SK-N-SH treated with all-trans-retinoic acid at 6 μM for 48 hours (cell line): ENCODE results near the gene SYT12.

Experiments
- ATAC-seq: fragments of 200-7000 bp; cut with Tn5 transposase; 3 replicates; pipeline ENCODE4 v1.9.1; 2020; ENCODE audit warnings: mild to moderate bottlenecking, moderate library complexity
- ARNTL ChIP-seq: fragments of 450-650 bp; formaldehyde crosslinking; IDR thresholded peaks from 2 replicates; pipeline ENCODE4 v1.5.0; 2020; ENCODE audit warnings: low read depth, mild to moderate bottlenecking, moderate library complexity, borderline replicate concordance
- BACH2 ChIP-seq: fragments of 250-450 bp; sonication (Bioruptor Pico); IDR thresholded peaks from 2 replicates; pipeline ENCODE4 v1.9.0; 2021; ENCODE audit warnings: mild to moderate bottlenecking, borderline replicate concordance
- CREB5 ChIP-seq: fragments of 250-450 bp; sonication (Bioruptor Pico); IDR thresholded peaks from 2 replicates; pipeline ENCODE4 v1.5.1; 2020; ENCODE audit warnings: low read depth, mild to moderate bottlenecking, moderate library complexity
- CSDC2 ChIP-seq: fragments of 250-450 bp; sonication (Bioruptor Pico); IDR thresholded peaks from 2 replicates; pipeline ENCODE4 v1.5.0; 2020; ENCODE audit warnings: mild to moderate bottlenecking, moderate library complexity
- CSRNP3 ChIP-seq: fragments of 250-450 bp; sonication (Bioruptor Pico); IDR thresholded peaks from 2 replicates; pipeline ENCODE4 v1.5.1; 2021; ENCODE audit warnings: mild to moderate bottlenecking, moderate library complexity
- ESRRG ChIP-seq: fragments of 250-450 bp; sonication (Bioruptor Pico); IDR thresholded peaks from 2 replicates; pipeline ENCODE4 v1.6.1; 2021; ENCODE audit warnings: mild to moderate bottlenecking
- GLIS3 ChIP-seq: fragments of 250-450 bp; sonication (Bioruptor Pico); IDR thresholded peaks from 2 replicates; pipeline ENCODE4 v1.5.0; 2020; ENCODE audit warnings: mild to moderate bottlenecking, moderate library complexity
- ISL1 ChIP-seq: fragments of 250-450 bp; sonication (Bioruptor Pico); IDR thresholded peaks from 2 replicates; pipeline ENCODE4 v2.1.2; 2022; ENCODE audit warnings: mild to moderate bottlenecking, moderate library complexity
- OSR1 ChIP-seq: fragments of 250-450 bp; sonication (Bioruptor Pico); IDR thresholded peaks from 2 replicates; pipeline ENCODE4 v1.8.0; 2022; ENCODE audit warnings: moderate library complexity, mild to moderate bottlenecking, inconsistent platforms
- PATZ1 ChIP-seq: fragments of 250-450 bp; sonication (Bioruptor Pico); IDR thresholded peaks from 2 replicates; pipeline ENCODE4 v1.8.0; 2020; ENCODE audit warnings: mild to moderate bottlenecking, moderate library complexity, borderline replicate concordance
- POU6F1 ChIP-seq: fragments of 250-450 bp; sonication (Bioruptor Pico); IDR thresholded peaks from 2 replicates; pipeline ENCODE4 v1.8.0; 2021; ENCODE audit warnings: low read depth, mild to moderate bottlenecking, moderate library complexity, borderline replicate concordance
- PPARA ChIP-seq: fragments of 250-450 bp; sonication (Bioruptor Pico); IDR thresholded peaks from 2 replicates; pipeline ENCODE4 v1.5.0; 2020; ENCODE audit warnings: mild to moderate bottlenecking, borderline replicate concordance
- RARB ChIP-seq: fragments of 250-450 bp; sonication (Bioruptor Pico); IDR thresholded peaks from 2 replicates; pipeline ENCODE4 v1.8.0; 2021; ENCODE audit warnings: mild to moderate bottlenecking, moderate library complexity
- SNAI2 ChIP-seq: fragments of 250-450 bp; sonication (Bioruptor Pico); IDR thresholded peaks from 2 replicates; pipeline ENCODE4 v1.5.0; 2020; ENCODE audit warnings: mild to moderate bottlenecking, moderate library complexity
- TCF4 ChIP-seq: fragments of 250-450 bp; sonication (Bioruptor Pico); IDR thresholded peaks from 2 replicates; pipeline ENCODE4 v1.8.0; 2021; ENCODE audit warnings: mild to moderate bottlenecking, moderate library complexity, borderline replicate concordance
- TOX ChIP-seq: fragments of 250-450 bp; sonication (Bioruptor Pico); IDR thresholded peaks from 2 replicates; pipeline ENCODE4 v1.8.0; 2021; ENCODE audit warnings: mild to moderate bottlenecking, moderate library complexity, borderline replicate concordance
- TSHZ2 ChIP-seq: fragments of 250-450 bp; sonication (Bioruptor Pico); IDR thresholded peaks from 2 replicates; pipeline ENCODE4 v1.5.0; 2020; ENCODE audit warnings: mild to moderate bottlenecking, moderate library complexity
- ZC3H10 ChIP-seq: fragments of 250-450 bp; sonication (Bioruptor Pico); IDR thresholded peaks from 2 replicates; pipeline ENCODE4 v1.5.1; 2021; ENCODE audit warnings: mild to moderate bottlenecking, moderate library complexity
- ZFP3 ChIP-seq: fragments of 250-450 bp; sonication (Bioruptor Pico); IDR thresholded peaks from 2 replicates; pipeline ENCODE4 v1.5.0; 2020; ENCODE audit warnings: mild to moderate bottlenecking, moderate library complexity
- ZNF70 ChIP-seq: fragments of 450-650 bp; formaldehyde crosslinking; IDR thresholded peaks from 2 replicates; pipeline ENCODE4 v1.5.0; 2020; ENCODE audit warnings: mild to moderate bottlenecking, moderate library complexity
- ZNF8 ChIP-seq: fragments of 450-650 bp; formaldehyde crosslinking; IDR thresholded peaks from 2 replicates; pipeline ENCODE4 v1.5.0; 2020; ENCODE audit warnings: mild to moderate bottlenecking, moderate library complexity

SYT12 gene

GRCh38 chr11:66983275-66983924 lies 39.5 kb upstream of the SYT12 start:
- TF ChIP-seq RARB (no peak), PATZ1 (CRISPR knock-in tag) (no peak), POU6F1 (no peak), PPARA (CRISPR knock-in tag) (no peak), TSHZ2 (CRISPR knock-in tag) (no peak), CSDC2 (CRISPR knock-in tag) (no peak), CSRNP3 (CRISPR knock-in tag) (no peak), CREB5 (CRISPR knock-in tag) (no peak), ESRRG (CRISPR knock-in tag) (no peak), ZC3H10 (CRISPR knock-in tag) (no peak)
- no peak for ATAC-seq

GRCh38 chr11:66985508-66986177 lies 37.3 kb upstream of the SYT12 start:
- ATAC-seq, result no peak
- TF ChIP-seq ARNTL (CRISPR knock-in tag), result no peak
- TF ChIP-seq ISL1, result no peak
- TF ChIP-seq TSHZ2 (CRISPR knock-in tag), result no peak
- TF ChIP-seq TOX (CRISPR knock-in tag), result no peak
- TF ChIP-seq ESRRG (CRISPR knock-in tag), result no peak
- TF ChIP-seq GLIS3 (CRISPR knock-in tag), result no peak
- no peak for TF ChIP-seq CSRNP3 (CRISPR knock-in tag)
- no peak for TF ChIP-seq SNAI2 (CRISPR knock-in tag)
- TF ChIP-seq ZNF70 (CRISPR knock-in tag), result no peak
- no peak for TF ChIP-seq OSR1
- TF ChIP-seq ZC3H10 (CRISPR knock-in tag), result no peak
- TF ChIP-seq PATZ1 (CRISPR knock-in tag), result no peak
- no peak for TF ChIP-seq RARB
- TF ChIP-seq BACH2 (CRISPR knock-in tag), result no peak
- no peak for TF ChIP-seq TCF4
- TF ChIP-seq ZFP3 (CRISPR knock-in tag), result no peak
- no peak for TF ChIP-seq CREB5 (CRISPR knock-in tag)
- no peak for TF ChIP-seq ZNF8 (CRISPR knock-in tag)
